DND-41 (cell line): ENCODE results near the gene GALNT4.

Source experiments
- CTCF ChIP-seq: IDR thresholded peaks from 2 replicates; pipeline ENCODE4 v1.5.1; 2012; ENCODE audit warnings: borderline replicate concordance, low read length, moderate library complexity, mild to moderate bottlenecking; ENCODE audit not compliant: poor library complexity, severe bottlenecking; ENCODE audit errors: extremely low read depth
- EZH2 ChIP-seq: IDR thresholded peaks from 3 replicates; pipeline ENCODE4 v1.6.1; 2012; ENCODE audit warnings: borderline replicate concordance, low read depth, mild to moderate bottlenecking, moderate library complexity, low read length, inconsistent platforms; ENCODE audit not compliant: severe bottlenecking

- TF ChIP-seq CTCF, result no peak
- no peak for TF ChIP-seq EZH2
These were observed 3.8 kb upstream of the GALNT4 start for GRCh38 chr12:89528434-89528833.
